ENCODE data around the gene STXBP6. TPM values are rescaled to one million over a fixed set of nuclear protein-coding genes. Genes with fewer than 3 reads are reported as not detected.

Gene STXBP6
- total RNA-seq, 4 donors from 2014 or later = 4.4 to 19.9 (median 8.2) TPM

- no peak for TF ChIP-seq CTCF (IDR thresholded peaks at IDR 0.05)
- ATAC-seq (ENCODE audit: low FRiP score) (no peak), DNase-seq (ENCODE audit: low spot score) (no peak)
These were observed 234.4 kb downstream of the STXBP6 start for GRCh38 chr14:24815543-24815942.

GRCh38 chr14:24814944-24815343 lies 235.0 kb downstream of the STXBP6 start:
- ATAC-seq (ENCODE audit: low FRiP score) (no peak), DNase-seq (ENCODE audit: low spot score) (no peak)
- TF ChIP-seq CTCF (IDR thresholded peaks at IDR 0.05) = no peak

- TF ChIP-seq CTCF (IDR thresholded peaks at IDR 0.05) = no peak
- DNase-seq (ENCODE audit: low spot score) (no peak), ATAC-seq (ENCODE audit: low FRiP score) (no peak)
These were observed 235.6 kb downstream of the STXBP6 start for GRCh38 chr14:24814346-24814745.

GRCh38 chr14:24813819-24814259 lies 236.1 kb downstream of the STXBP6 start:
- no peak for TF ChIP-seq CTCF (IDR thresholded peaks at IDR 0.05)
- no peak for ATAC-seq (ENCODE audit: low FRiP score)

GRCh38 chr14:24813089-24813815 lies 236.7 kb downstream of the STXBP6 start:
- TF ChIP-seq CTCF (IDR thresholded peaks at IDR 0.05) = no peak
- no peak for ATAC-seq (ENCODE audit: low FRiP score)
- no peak for DNase-seq (ENCODE audit: low spot score)

More at GRCh38 chr14:24813819-24814259, 236.1 kb downstream of the STXBP6 start:
- DNase-seq (ENCODE audit: low spot score) = no peak

GRCh38 chr14:24809135-24809534 lies 240.8 kb downstream of the STXBP6 start:
- ATAC-seq (ENCODE audit: low FRiP score) = no peak
- TF ChIP-seq CTCF (IDR thresholded peaks at IDR 0.05) = no peak
- DNase-seq (ENCODE audit: low spot score) = no peak

GRCh38 chr14:24808412-24808811 lies 241.5 kb downstream of the STXBP6 start:
- ATAC-seq (ENCODE audit: low FRiP score) (no peak), DNase-seq (ENCODE audit: low spot score) (no peak)
- TF ChIP-seq CTCF (IDR thresholded peaks at IDR 0.05) = no peak
